Measurements from ENCODE around the gene SMAD1.

SMAD1 gene
- long read RNA-seq, donor 1, partial matches to known transcripts = 38 of 43 reads
- long read RNA-seq, donor 1, other reads (novel, unspliced or antisense) = 0 of 43 reads
- long read RNA-seq, donor 2, transcript SMAD1-201 (7 exons, 1,966 nt) = major isoform, 6 of 38 reads
- long read RNA-seq, donor 2, partial matches to known transcripts = 29 of 38 reads
- long read RNA-seq, donor 2, other reads (novel, unspliced or antisense) = 0 of 38 reads
- long read RNA-seq, donor 3, transcript SMAD1-201 (7 exons, 1,966 nt) = major isoform, 7 of 7 reads
- long read RNA-seq, donor 3, partial matches to known transcripts = 0 of 7 reads
- long read RNA-seq, donor 3, other reads (novel, unspliced or antisense) = 0 of 7 reads
- long read RNA-seq, donor 4, partial matches to known transcripts = 16 of 23 reads
- long read RNA-seq, donor 4, other reads (novel, unspliced or antisense) = 0 of 23 reads
- long read RNA-seq, donor 5, transcript SMAD1-201 (7 exons, 1,966 nt) = major isoform, 7 of 9 reads
- long read RNA-seq, donor 5, partial matches to known transcripts = 0 of 9 reads
- long read RNA-seq, donor 5, other reads (novel, unspliced or antisense) = 0 of 9 reads
- long read RNA-seq, donor 6, partial matches to known transcripts = 5 of 10 reads
- long read RNA-seq, donor 6, other reads (novel, unspliced or antisense) = 0 of 10 reads
- long read RNA-seq, donor 7, transcript SMAD1-201 (7 exons, 1,966 nt) = major isoform, 6 of 77 reads
- long read RNA-seq, donor 7, partial matches to known transcripts = 68 of 77 reads
- long read RNA-seq, donor 7, other reads (novel, unspliced or antisense) = 0 of 77 reads
- long read RNA-seq, donor 8, transcript SMAD1-201 (7 exons, 1,966 nt) = major isoform, 9 of 21 reads
- long read RNA-seq, donor 8, partial matches to known transcripts = 9 of 21 reads
- long read RNA-seq, donor 8, other reads (novel, unspliced or antisense) = 0 of 21 reads

DNA sequence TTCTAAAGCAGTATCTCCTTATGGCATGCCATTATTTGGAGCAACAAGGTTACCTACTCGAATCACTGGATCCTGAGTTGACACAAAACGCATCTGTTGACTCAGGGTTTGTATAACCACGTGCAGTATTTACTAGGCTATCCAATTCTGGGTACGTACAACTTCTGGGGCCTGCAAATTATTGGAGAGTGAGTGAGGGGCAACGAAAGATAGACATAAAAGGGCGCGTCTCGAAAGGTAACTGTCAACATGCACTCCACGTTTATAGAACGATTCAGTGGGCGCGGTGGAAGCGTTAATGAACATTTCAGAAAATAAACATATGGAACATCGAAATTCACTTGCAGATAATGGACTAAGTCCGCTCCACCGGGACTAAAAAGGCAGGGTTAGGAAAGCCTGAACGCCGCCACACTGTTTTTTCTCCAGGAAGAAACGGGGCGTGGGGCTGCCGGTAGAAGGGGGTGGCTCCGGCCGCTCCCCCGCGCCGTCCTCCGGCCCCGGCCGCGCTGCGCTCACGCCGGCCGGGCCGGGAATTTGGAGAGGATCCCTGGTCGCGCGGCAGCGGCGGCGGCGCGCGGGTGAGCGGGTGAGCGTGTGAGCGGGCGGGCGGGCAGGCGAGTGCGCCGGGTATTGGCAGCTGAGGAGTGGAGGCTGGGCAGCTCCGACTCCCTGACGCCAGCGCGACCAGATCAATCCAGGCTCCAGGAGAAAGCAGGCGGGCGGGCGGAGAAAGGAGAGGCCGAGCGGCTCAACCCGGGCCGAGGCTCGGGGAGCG is at the start of gene SMAD1:
Gene SMAD1 (plus strand): TSS at position 690 of the 778 bp plus-strand sequence. CDS start 32,761 bp downstream, outside the sequence.
- DNase-seq = peak; percentile 91

DNA sequence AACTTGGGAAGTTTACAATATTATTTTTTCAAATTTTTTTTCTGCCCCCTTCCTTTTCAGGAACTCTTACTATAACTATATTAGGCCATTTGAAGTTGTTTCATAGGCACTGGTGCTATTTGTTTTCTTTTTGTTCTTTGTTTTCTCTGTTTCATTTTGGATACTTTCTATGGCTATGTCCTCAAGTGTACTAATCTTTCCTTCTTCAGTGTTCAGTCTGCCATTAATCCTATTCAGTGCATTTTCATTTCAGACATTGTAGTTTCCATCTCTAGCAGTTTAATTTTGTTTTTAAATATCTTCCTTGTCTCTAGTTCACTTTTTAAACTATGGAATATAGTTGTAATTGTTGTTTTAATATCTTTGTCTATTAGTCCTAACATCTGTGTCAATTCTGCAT is 48.0 kb upstream of the SMAD1 start:
- DNase-seq = no peak

DNA sequence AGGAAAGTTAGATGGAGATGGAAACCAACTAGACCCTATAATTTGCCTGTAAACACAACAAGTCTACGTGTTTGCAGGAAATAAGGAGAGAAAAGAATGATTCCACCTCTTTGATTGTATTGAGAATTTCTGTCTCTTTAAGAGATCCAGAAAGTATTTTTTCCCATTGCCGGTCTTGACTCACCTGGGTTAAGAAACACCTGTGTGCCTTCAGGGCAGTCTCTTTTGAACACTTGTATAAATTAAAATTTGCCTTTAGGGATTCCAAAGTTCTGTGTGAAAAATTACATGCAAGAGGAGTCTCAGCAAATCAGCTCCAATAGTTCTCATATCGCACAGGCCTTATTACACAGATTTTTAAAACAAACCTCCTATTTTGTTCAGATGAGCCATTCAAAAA is 46.0 kb upstream of the SMAD1 start:
- DNase-seq = no peak

DNA sequence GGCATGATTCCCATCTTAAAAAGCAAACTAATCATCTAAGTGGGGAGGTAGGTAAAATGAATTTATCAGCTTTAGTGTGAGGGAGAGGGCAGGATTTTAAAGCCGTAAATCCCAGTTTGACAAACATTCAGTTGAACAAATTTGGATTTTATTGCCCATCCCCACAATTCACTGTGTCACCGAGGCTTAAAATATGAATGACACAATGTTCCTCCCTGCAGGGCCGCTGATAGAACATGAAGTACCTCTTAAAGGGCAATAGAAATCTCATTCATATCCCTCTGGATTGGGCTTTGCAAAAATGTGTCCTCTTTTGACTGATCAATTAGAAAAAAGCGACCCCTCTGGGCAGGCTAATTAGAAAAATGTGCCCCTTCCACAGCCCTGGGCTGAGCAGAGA is 45.5 kb upstream of the SMAD1 start:
- DNase-seq = no peak

DNA sequence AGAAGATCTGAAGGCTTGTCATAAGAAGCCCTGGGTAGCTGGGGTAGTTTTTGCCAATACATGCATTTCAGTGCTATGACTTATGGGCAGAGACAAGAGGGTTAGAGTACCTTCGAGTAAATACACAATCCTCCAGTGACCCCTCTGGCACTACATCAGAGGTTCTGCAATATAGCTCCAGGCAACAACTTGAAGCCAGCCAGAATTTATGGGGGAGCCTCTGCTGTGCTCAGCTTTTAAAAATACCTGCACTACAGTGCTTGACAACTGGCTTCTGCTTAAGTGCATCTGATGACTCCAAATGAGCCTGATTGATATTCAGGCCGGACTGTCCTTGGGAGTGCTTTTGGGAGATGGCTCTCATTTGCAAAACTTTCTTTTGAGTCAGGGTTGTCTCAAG is 44.9 kb upstream of the SMAD1 start:
- DNase-seq = no peak

DNA sequence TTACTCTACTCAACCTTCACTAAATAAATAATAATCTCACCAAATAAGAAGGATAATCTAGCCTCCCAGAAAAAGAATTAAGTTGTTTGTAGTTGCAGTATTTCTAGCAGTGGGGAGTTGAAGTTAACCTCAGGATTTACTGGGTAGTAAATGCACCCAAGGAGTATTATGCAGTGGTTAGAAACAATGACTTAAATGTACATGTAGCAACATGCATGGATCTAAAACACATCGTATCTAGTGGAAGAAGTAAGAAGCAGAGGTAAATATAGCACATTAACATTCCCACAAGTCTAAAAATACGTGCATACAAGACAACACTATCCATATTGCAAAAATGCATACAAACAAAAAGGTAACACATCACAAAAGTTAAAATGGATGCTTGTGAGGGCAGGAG is 44.2 kb upstream of the SMAD1 start:
- no peak for DNase-seq

DNA sequence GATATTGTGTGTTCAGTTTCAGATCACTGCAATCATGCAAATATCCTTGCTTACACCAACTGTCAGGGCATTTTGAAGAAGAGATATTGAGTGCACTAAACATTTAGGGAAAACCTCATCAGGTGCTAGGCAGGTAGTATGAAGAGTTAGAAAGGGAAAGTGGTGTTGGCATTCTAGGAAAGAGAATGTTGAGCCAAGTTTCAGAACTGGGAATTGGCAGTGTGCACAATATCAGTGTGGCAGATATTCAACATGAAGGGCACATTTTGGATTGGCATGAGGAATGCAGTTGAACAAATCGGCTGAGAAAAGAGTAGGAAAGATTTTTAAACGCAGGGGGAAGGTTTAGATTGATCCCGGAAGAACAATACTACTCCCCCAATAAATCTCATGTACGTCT is 43.4 kb upstream of the SMAD1 start:
- no peak for DNase-seq

DNA sequence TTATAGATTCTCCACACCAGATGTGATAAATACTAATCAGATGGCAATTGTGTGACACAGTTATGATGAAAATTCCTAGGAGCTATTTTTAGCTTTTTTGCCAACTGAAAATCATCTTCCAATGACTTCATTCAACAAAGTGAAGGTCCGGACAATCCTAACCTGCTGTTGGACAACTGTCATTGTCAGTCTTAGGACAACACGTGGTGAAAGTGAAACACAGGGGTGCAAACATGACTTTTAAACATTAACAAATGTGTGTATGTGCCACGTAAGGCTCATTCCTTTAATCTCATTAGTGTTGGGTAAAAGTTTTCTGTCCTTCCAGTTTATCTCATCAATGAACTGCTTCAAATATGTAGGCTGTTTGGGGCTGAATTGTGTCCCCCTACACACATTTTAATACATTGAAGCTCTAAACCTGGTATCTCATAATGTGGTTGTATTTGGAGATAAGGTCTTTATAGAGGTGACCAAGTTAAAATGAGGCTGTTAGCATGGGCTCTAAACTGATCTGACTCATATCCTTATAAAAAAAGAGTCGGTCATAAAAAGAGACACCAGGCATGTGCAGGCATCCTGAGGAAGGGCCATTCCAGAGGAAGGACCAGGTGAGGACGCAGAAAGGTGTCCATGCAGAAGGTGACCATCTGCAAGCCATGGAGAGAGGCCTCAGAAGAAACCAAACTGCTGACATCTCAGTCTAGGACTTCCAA is 41.2 kb upstream of the SMAD1 start:
- no peak for DNase-seq

DNA sequence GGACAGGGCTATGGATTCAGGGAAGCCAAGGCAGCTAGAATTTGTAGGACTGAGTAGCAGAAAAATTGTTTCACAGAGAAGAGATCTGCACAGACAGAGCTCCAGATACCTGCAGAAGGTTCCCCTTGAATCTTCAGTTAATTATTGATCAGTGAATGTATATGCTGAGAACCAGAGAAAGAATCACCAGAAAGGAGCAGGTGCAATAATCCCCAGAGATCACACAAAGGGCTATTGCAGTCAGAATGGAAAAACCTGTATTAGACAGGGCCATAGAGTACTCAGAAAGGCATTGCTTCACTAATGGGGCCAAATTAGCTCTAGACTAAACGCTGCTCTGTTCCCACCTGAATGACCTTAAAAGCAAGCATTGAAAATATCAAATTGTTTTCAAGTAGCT is 35.5 kb upstream of the SMAD1 start:
- DNase-seq = no peak

DNA sequence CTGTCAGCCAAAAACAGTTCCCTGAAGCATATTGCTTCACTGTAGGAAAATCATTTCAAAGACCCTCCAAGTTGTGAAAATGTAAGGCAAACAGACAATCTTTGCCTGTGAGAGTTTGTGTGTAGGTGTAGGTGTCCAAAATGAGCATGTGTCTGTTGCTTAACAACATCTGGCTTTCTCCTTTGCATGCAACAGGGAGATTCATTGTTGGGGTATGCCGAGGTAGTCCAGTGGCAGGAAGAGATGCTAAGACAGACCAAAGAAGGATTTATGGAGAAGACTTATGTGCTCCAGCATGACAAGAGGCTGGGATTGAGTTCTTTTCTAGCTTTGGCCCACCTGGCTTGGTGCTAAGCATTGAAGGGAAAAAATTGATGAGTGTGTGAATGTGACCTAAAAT is 29.8 kb upstream of the SMAD1 start:
- no peak for DNase-seq

DNA sequence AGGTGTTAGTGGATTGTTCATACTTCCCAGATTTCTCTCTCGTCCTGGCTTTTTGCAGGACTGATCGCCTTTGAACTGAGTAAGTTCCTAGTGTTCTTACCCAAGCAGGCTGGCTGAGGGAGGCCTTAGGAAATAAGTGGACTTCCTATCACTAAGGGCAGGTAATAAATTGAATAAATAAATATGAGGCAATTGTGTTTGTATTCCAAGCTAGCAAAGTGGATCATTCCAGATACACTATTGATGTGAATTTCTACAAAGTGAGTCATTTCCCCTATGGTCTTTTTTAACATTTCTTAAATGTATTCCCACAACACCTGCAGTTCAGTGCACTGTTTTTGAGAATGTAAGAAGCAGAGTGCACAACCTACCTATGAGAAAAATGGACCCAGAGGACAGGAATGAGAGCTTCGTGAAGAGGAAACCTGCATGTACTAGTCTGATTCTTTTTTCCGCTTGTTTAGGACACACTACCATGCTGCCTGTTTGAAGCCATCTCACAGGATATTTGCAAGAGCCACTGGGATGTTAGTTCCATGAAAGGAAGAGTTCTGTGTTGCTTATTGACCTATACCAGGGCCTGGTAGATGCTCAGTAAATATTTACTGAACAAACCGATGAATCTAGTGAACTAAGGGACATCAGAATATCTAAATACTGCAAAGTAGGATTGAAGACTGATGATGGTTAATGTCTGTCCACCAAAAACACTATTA is 29.0 kb upstream of the SMAD1 start:
- DNase-seq = no peak

DNA sequence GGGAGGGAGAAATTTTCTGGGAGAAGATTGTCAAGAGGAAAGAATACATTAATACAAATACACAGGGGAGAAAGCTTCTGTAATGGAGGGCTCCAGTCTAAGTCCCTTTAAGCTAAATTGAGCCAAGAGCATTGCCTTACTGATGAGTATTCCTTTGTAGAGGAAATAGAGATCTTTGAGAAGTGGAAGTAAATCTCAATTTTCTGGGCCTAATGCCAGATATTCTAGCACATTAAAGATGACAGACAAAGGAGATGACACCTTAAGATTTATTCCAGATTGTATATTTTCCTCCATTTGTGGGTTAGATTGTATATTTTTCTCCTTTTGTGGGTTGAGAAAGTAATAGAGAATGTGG is 28.5 kb upstream of the SMAD1 start:
- no peak for DNase-seq

DNA sequence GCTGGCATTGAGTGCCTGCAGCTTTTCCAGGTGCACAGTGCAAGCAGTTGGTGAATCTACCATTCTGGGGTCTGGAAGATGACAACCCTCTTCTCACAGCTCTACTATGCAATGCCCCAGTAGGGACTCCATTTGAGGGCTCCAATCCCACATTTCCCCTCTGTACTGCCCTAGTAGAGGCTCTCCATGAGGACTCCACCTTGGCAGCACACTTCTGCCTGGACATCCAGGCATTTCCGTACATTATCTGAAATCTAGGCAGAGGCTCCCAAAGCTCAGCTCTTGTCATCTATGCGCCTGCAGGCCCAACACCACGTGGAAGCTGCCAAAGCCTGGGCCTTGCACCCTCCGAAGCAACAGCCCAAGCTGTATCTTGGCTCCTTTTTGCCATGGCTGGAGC is 8.4 kb upstream of the SMAD1 start:
- DNase-seq = no peak

DNA sequence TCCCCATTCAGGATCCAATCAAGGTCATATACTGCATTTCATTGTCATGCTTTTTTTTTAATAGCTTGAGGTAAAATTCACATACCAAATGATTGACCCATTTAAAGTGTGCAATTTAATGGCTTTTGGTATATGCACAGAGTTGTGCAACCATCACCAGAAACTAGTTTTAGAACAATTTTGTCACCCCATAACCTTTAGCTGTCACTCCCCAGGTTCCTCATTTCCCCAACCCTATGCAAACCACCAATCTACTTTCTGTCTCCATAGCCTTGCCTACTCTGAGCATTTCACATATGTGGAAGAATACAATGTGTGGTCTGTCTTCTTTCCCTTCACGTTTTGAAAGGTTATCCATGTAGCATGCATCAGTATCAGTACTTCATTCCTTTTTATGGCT is 1.4 kb upstream of the SMAD1 start:
- no peak for DNase-seq

DNA sequence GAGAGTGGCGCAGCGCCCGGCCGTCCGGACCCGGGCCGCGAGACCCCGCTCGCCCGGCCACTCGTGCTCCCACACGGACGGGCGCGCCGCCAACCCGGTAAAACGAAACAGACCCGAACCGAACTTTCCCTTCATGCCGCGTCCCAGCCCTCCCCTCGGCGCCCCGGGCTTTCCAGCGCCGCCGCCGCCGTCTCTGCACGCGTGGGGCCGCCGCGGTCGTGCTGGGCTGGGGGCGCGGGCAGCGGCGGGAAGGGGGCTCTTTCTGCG is 222 bp downstream of the SMAD1 start:
- DNase-seq = no peak

DNA sequence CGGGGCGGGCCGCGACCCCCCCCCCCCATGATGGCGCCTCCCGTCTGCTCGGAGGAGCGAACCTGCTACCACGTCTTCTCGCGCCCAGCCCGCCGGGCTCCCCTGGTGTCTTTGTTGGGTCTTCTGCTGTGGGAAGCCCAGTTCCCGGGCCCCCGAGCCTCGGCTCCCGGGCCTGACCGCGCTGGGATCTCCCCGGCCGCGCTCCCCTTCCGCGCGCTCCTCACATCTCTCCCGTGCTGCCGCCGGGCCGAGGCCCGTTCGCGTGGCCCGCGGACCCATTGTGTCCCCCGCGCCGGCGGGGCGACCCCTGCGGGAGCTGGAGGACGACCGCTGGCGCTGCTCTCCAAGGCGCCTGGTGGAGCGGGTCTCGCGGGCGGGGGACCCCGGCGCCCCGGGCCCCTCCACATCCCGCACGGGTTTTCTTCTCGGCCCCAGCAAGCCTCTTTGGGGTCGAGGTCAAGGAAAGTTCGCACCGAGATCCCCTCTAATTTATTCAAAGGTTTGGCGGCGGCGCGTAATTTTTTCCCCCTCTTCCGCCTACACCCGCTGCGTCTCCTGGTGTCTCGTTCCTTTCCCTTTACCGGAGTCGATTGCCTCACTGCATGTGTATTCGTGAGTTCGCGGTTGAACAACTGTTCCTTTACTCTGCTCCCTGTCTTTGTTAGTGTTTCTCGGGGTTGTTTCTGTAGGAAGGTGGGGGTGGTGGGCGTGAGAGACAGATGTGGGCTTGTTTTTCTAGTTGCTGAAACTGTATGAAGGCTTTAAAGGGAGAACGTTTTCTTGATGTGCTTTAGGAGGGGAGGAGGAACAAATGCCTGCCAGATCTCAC is 770 bp downstream of the SMAD1 start:
- DNase-seq = peak; percentile 94

DNA sequence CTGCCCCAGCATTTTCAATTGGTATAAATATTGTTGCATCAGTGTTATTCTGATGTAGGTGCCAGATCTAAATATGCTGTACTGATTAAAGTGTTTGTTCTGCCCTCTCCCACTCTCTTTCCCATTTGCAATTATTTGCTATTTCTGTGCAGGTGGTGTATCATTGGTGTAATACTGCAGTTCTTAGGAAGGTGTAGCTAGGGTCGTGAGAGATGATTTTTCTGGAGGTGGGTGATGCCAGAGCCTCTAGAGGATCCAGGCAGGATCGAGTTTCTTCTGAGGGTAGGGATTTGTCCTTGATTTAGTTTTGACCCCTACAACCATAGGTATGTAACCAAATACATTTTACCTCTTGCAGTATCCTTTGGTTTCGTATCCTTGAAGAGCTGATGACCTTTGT is 1.9 kb downstream of the SMAD1 start:
- peak; percentile 33 for DNase-seq

DNA sequence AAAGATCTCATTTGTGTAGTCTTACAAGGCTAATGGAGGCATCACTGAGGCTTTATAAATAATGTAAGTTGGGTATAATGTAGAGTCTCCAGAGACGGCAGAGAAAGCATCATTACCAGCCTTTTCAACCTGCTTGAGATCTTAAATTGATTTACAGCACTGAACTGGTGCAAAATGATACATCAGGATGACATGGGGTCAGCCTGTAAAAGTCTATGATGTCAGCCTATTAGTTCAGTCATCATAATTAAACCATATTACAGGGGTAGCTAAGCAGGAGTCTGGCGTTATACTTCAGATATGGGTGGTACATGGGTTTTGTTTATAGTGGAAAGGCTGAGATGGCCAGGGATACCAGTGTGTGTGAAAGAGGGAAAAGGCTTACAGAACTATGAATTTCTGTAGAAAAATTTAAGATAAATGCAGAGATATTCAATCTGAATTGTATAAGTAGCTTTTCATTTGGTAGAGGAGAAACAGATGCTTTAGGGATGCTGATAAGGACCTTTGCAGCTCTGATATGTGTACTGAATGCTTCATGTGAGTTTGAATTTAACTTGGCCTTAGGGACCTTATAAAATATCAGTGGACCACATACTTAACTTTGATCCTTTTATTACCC is 2.7 kb downstream of the SMAD1 start:
- no peak for DNase-seq

DNA sequence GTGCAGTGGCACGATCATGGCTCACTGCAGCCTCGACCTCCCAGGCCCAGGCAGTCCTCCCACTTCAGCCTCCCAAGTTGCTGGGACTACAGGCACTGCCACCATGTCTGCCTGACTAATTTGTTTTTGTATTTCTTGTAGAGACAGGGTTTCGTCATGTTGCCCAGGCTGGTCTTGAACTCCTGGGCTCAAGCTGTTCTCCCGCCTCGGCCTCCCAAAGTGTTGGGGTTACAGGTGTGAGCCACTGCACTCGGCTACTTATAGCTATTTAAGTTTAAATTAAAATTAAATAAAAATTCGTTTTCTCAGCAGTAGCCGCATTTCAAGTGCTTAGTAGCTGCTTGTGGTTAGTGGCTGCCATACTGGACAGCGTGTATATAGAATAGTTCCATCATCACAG is 3.5 kb downstream of the SMAD1 start:
- DNase-seq = no peak

DNA sequence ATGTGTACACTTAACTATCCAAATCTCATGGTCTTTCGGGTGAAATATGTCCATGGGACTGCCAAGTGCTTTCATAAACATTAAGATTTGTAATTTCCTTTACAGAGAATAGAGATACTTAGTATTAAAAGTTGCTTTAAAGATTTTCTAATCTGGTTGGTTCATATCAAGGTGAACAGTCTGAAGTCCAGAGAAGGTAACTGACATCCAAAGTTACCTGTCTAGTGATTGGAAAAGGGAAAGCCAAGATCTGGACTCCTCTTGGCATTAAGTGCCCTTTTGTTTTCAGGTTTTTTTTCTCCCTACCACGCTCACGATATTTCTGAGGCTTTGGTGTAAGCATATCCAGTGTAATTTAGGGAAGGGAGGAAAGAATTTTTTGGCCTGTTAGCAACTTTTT is 5.0 kb downstream of the SMAD1 start:
- DNase-seq = no peak

Data from right kidney (tissue), 9 donors.